Endodermal cell (in vitro differentiated cells): ENCODE results near the gene SKIC2. TPM values are rescaled to one million over a fixed set of nuclear protein-coding genes. Genes with fewer than 3 reads are reported as not detected.
"Not testable (repeated sequence)": the region's sequence is repeated elsewhere in the genome, so short reads cannot be mapped to it uniquely, and the experiment has no call there.

Experiments used
- DNase-seq: peaks from one replicate; pipeline ENCODE4 v3.0.0-alpha.2; 2017
- H3K27ac ChIP-seq: 2 replicates; pipeline ENCODE4 v1.5.1; 2013; ENCODE audit warnings: mild to moderate bottlenecking, low read depth, low read length, moderate library complexity
- H3K27me3 ChIP-seq: 2 replicates; pipeline ENCODE4 v1.6.1; 2013; ENCODE audit warnings: mild to moderate bottlenecking, low read length, moderate library complexity; ENCODE audit not compliant: insufficient read depth, control insufficient read depth, poor library complexity, severe bottlenecking
- H3K36me3 ChIP-seq: 2 replicates; pipeline ENCODE4 v1.7.0; 2013; ENCODE audit warnings: mild to moderate bottlenecking, low read length, moderate library complexity; ENCODE audit not compliant: control insufficient read depth, insufficient read depth
- H3K4me1 ChIP-seq: one replicate; pipeline ENCODE4 v1.7.0; 2013; ENCODE audit warnings: low read length; ENCODE audit not compliant: control insufficient read depth, insufficient read depth
- H3K4me3 ChIP-seq: 2 replicates; pipeline ENCODE4 v1.5.1; 2013; ENCODE audit warnings: mild to moderate bottlenecking, low read length, moderate library complexity
- H3K9ac ChIP-seq: 2 replicates; pipeline ENCODE4 v1.6.1; 2013; ENCODE audit warnings: mild to moderate bottlenecking, low read length, moderate library complexity; ENCODE audit not compliant: poor library complexity, severe bottlenecking; ENCODE audit errors: extremely low read depth
- H3K9me3 ChIP-seq: 2 replicates; pipeline ENCODE4 v1.6.1; 2013; ENCODE audit warnings: mild to moderate bottlenecking, low read length, moderate library complexity; ENCODE audit not compliant: control insufficient read depth
- H3K27ac Mint-ChIP-seq: 2 replicates; pipeline ENCODE4 v1.8.0; 2020; ENCODE audit warnings: mixed read lengths
- H3K27me3 Mint-ChIP-seq: 2 replicates; pipeline ENCODE4 v1.8.0; 2021; ENCODE audit warnings: mild to moderate bottlenecking, mixed read lengths; ENCODE audit not compliant: insufficient read depth
- H3K36me3 Mint-ChIP-seq: 2 replicates; pipeline ENCODE4 v1.8.0; 2020; ENCODE audit warnings: low read depth, mixed read lengths
- H3K4me1 Mint-ChIP-seq: 2 replicates; pipeline ENCODE4 v1.8.0; 2020; ENCODE audit warnings: mixed read lengths
- H3K4me3 Mint-ChIP-seq: 2 replicates; pipeline ENCODE4 v1.8.0; 2020; ENCODE audit warnings: mild to moderate bottlenecking, moderate library complexity, mixed read lengths
- H3K9me3 Mint-ChIP-seq: 2 replicates; pipeline ENCODE4 v1.8.0; 2020; ENCODE audit warnings: mild to moderate bottlenecking, mixed read lengths
- WGBS, 2 experiments: methylation state at CpG; one replicate each; pipeline versions ENCODE4 v1.1.5 to v1.1.7; 2013; ENCODE audit warnings: missing lambda C conversion rate in 2 of 2, mixed read lengths in 1 of 2; ENCODE audit not compliant: insufficient coverage in 1 of 2, insufficient read length in 1 of 2; 5-methylcytosine and 5-hydroxymethylcytosine counted together
- total RNA-seq, 2 donors: library from RNA; stranded (reverse); fragmentation: NEBNext Ultra II Directional in 1 of 2; extraction: Animal tissue kit (Norgen Biotek cat#: 25700) in 1 of 2; gene quantifications; 2 replicates in 1 of 2; 3 replicates in 1 of 2; pipeline ENCODE4 v1.2.1, GENCODE V29; 2021

The SKIC2 gene
- total RNA-seq, 2 donors from 2014 or later: 95.8 to 103 TPM

DNA sequence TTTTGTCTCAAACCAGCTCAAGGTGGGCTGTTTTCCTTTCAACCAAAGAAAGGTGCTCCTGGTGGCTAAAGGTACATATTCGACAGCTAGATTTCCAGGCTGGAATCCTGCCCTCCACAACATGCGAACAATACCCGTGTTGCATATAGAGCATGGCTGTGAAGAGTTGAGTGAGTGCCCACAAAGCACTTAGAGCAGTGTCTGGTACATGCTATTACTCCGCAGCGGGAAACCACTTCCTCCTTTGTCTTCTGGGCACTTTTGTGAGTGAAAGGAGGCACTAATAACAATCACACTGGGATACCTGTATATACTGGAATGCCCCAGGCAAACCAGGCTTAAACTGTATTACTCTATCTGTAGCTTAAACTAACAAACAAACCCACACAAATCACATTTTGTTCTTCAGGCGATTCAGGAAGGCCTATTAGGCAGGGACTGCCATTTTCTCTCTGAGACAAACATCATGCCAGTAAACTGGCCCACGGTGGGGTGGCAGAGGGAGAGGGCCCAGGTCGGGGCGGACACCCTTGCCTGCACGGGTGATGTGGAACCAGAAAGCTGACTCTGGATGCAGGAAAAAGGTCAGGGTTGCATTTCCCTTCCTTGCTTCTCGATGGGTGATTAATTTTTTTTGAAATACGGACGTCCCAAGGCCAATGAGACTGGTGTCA is 46.0 kb downstream of the SKIC2 start:
- not testable (repeated sequence) for H3K27ac Mint-ChIP-seq, H3K27me3 Mint-ChIP-seq, H3K27me3 ChIP-seq, H3K9me3 Mint-ChIP-seq, H3K27ac ChIP-seq, DNase-seq, H3K9ac ChIP-seq, H3K9me3 ChIP-seq, H3K4me3 ChIP-seq, H3K36me3 ChIP-seq, H3K4me1 ChIP-seq, H3K36me3 Mint-ChIP-seq, H3K4me3 Mint-ChIP-seq, H3K4me1 Mint-ChIP-seq
- 91 to 95% methylated on average over 4 to 8 of the region's 13 CpGs for WGBS, 2 experiments

DNA sequence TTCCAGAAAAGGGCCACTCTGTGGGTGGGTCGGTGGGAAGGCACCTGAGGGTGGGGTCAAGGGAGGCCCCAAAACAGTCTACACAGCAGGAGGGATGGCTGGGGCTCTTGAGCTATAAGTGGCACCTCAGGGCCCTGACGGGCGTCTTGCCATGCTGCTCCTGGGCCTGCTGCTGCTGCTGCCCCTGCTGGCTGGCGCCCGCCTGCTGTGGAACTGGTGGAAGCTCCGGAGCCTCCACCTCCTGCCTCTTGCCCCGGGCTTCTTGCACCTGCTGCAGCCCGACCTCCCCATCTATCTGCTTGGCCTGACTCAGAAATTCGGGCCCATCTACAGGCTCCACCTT is 46.5 kb downstream of the SKIC2 start:
- H3K4me3 Mint-ChIP-seq, H3K27me3 Mint-ChIP-seq, H3K4me3 ChIP-seq, H3K27ac Mint-ChIP-seq, H3K4me1 ChIP-seq, H3K9ac ChIP-seq, H3K27me3 ChIP-seq, H3K36me3 Mint-ChIP-seq, H3K9me3 Mint-ChIP-seq, H3K9me3 ChIP-seq, H3K36me3 ChIP-seq, DNase-seq, H3K27ac ChIP-seq, H3K4me1 Mint-ChIP-seq: not testable (repeated sequence)
- WGBS, 2 experiments: 87 to 92% methylated on average over 5 to 6 of the region's 9 CpGs

DNA sequence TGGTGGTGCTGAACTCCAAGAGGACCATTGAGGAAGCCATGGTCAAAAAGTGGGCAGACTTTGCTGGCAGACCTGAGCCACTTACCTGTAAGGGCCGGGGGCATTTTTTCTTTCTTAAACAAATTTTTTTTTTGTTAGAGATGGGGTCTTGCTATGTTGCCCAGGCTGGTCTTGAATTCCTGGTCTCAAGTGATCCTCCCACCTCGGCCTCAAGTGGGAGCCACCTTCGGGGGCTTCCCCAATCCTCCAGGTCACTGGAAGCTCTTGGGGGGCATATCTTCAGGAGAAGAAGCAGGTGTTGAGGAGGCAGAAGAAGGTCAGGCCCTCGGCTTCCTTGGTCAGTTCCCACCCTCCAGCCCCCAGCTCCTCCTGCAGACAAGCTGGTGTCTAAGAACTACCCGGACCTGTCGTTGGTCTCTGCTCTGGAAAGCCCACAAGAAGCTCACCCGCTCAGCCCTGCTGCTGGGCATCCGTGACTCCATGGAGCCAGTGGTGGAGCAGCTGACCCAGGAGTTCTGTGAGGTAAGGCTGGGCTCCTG is 47.1 kb downstream of the SKIC2 start:
- H3K4me3 ChIP-seq, H3K27me3 Mint-ChIP-seq, H3K36me3 Mint-ChIP-seq, H3K9ac ChIP-seq, DNase-seq, H3K9me3 ChIP-seq, H3K36me3 ChIP-seq, H3K4me3 Mint-ChIP-seq, H3K27me3 ChIP-seq, H3K9me3 Mint-ChIP-seq, H3K4me1 Mint-ChIP-seq, H3K27ac ChIP-seq, H3K4me1 ChIP-seq, H3K27ac Mint-ChIP-seq: not testable (repeated sequence)
- WGBS, 2 experiments: 86 to 92% methylated on average over 2 to 6 of the region's 8 CpGs

DNA sequence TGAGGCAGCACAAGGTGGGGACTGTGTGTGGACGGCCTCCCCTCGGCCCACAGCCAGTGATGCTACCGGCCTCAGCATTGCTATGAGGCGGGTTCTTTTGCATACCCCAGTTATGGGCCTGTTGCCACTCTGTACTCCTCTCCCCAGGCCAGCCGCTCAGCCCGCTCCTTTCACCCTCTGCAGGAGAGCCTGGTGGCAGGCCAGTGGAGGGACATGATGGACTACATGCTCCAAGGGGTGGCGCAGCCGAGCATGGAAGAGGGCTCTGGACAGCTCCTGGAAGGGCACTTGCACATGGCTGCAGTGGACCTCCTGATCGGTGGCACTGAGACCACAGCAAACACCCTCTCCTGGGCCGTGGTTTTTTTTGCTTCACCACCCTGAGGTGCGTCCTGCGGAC is 48.1 kb downstream of the SKIC2 start:
- DNase-seq: not testable (repeated sequence)

DNA sequence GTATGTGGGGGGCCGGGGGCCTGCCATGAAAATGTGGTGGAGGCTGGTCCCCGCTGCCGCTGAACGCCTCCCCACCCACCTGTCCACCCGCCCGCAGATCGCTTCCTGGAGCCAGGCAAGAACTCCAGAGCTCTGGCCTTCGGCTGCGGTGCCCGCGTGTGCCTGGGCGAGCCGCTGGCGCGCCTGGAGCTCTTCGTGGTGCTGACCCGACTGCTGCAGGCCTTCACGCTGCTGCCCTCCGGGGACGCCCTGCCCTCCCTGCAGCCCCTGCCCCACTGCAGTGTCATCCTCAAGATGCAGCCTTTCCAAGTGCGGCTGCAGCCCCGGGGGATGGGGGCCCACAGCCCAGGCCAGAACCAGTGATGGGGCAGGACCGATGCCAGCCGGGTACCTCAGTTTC is 49.1 kb downstream of the SKIC2 start:
- H3K9me3 ChIP-seq, H3K4me3 Mint-ChIP-seq, H3K36me3 Mint-ChIP-seq, H3K27ac ChIP-seq, H3K27me3 Mint-ChIP-seq, H3K4me1 Mint-ChIP-seq, H3K9me3 Mint-ChIP-seq, H3K27me3 ChIP-seq, H3K27ac Mint-ChIP-seq, H3K36me3 ChIP-seq, H3K9ac ChIP-seq, H3K4me3 ChIP-seq, DNase-seq, H3K4me1 ChIP-seq: not testable (repeated sequence)
- WGBS, 2 experiments: no CpG with 5 or more reads among the region's 24 CpGs

More for the DNA sequence above, 48.1 kb downstream of the SKIC2 start:
- not testable (repeated sequence) for H3K9me3 Mint-ChIP-seq, H3K4me3 Mint-ChIP-seq, H3K36me3 ChIP-seq, H3K27ac ChIP-seq, H3K27me3 ChIP-seq, H3K9ac ChIP-seq, H3K4me1 ChIP-seq, H3K27ac Mint-ChIP-seq, H3K9me3 ChIP-seq, H3K36me3 Mint-ChIP-seq, H3K27me3 Mint-ChIP-seq, H3K4me1 Mint-ChIP-seq, H3K4me3 ChIP-seq
- 92 to 93% methylated on average over 3 to 12 of the region's 12 CpGs for WGBS, 2 experiments

DNA sequence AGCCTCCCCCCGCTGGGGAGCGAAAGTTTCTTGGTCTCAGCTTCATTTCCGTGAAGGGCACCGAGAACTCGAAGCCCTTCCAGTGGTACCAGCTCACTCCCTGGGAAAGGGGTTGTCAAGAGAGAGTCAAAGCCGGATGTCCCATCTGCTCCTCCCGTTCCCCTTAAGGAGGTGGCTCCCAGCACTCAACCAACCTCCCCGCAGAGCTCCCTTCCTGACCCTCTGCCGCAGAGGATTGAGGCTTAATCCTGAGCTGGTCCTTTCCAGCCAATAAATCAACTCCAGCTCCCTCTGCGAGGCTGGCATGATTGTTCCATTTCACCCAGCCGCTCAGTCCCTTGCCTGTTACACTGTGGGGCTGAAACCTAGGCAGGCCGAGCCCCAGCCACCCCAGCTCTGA is 49.6 kb downstream of the SKIC2 start:
- H3K4me1 ChIP-seq, H3K27me3 ChIP-seq, H3K36me3 Mint-ChIP-seq, H3K4me1 Mint-ChIP-seq, H3K36me3 ChIP-seq, H3K27me3 Mint-ChIP-seq, H3K9me3 Mint-ChIP-seq, H3K27ac Mint-ChIP-seq, H3K9ac ChIP-seq, H3K9me3 ChIP-seq, H3K27ac ChIP-seq, H3K4me3 Mint-ChIP-seq, H3K4me3 ChIP-seq, DNase-seq: not testable (repeated sequence)
- 80 to 86% methylated on average over 3 to 5 of the region's 12 CpGs for WGBS, 2 experiments

DNA sequence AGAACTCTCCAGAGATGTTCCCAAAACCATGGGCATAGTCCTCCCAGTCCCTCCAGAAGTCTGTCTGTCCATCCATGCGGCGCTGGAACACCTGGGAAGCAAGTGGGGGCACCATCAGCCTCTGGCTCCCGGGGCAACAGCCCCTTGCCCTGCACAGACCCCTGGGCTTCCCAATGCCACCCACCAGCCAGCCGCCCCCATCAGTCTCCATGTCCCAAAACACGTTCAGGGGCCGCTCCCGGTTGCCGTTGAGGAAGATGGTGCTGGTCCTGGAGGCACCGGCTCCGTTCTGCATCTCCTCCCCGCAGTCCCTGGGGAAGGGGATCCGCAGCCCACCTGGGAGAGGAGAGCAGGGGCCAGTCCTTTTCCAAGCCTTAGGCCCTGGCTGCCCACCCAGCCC is 50.6 kb downstream of the SKIC2 start:
- H3K36me3 ChIP-seq, H3K9me3 ChIP-seq, H3K27ac ChIP-seq, H3K4me3 Mint-ChIP-seq, H3K27ac Mint-ChIP-seq, H3K27me3 ChIP-seq, H3K27me3 Mint-ChIP-seq, H3K4me1 Mint-ChIP-seq, H3K9ac ChIP-seq, DNase-seq, H3K36me3 Mint-ChIP-seq, H3K4me3 ChIP-seq, H3K9me3 Mint-ChIP-seq, H3K4me1 ChIP-seq: not testable (repeated sequence)
- 90% methylated on average over 6 of the region's 12 CpGs; no CpG with 5 or more reads in 1 of the 2 experiments for WGBS, 2 experiments
